SU-DHL-6 (cell line): Measurements from ENCODE around the gene MTERF2.

ENCODE experiments used
- CTCF ChIP-seq: fragments of 200-600 bp; sonication (generic); IDR thresholded peaks from one replicate; pipeline ENCODE4 v1.5.1; 2017; ENCODE audit warnings: antibody characterized with exemption, mild to moderate bottlenecking, low read length, moderate library complexity; ENCODE audit not compliant: insufficient read depth, poor library complexity, severe bottlenecking
- EZH2phosphoT487 ChIP-seq: fragments of 200-600 bp; sonication (generic), shearing (Covaris generic); conservative IDR thresholded peaks from 2 replicates; pipeline ENCODE4 v1.6.1; 2018; ENCODE audit warnings: mild to moderate bottlenecking, antibody characterized with exemption, low read length, moderate library complexity, mixed read lengths

- TF ChIP-seq CTCF (no peak), EZH2phosphoT487 (no peak)
These were observed 30.1 kb upstream of the MTERF2 start for GRCh38 chr12:107017042-107017441.
